Measurements from ENCODE around the gene CRELD2. TPM values are rescaled to one million over a fixed set of nuclear protein-coding genes. Genes with fewer than 3 reads are reported as not detected.

The CRELD2 gene
- total RNA-seq, 2 experiments from 2014 or later: 21.2 to 23.3 TPM

GRCh38 chr22:49946612-49947295 is 28.3 kb downstream of the CRELD2 start:
- peaks cover 50% of the 10 kb centered on the region for H3K4me1 ChIP-seq (ENCODE audit: insufficient read depth, low read length)
- DNase-seq (no peak), ATAC-seq (ENCODE audit: poor library complexity) (no peak)
- ChIA-PET POLR2A (interaction anchor here (1.3 to 2.3 kb wide), 3 partner anchors 10 to 15 kb away, joined by 4 to 10 read pairs (median 7); no protein-coding TSS in a partner anchor), CTCF (no interaction called here)
- H3K36me3 Mint-ChIP-seq (ENCODE audit: low read depth): no peaks in the 10 kb centered on the region
- no peaks in the 10 kb centered on the region for H3K27me3 ChIP-seq (ENCODE audit: control insufficient read depth in 1 of 2, insufficient read depth in 2 of 2, low read length in 2 of 2)
- H3K27ac ChIP-seq (ENCODE audit: low read depth in 1 of 2, low read length in 2 of 2): peak overlapping the region in 1 of 2 donors; percentile 55
- H3K36me3 ChIP-seq (ENCODE audit: insufficient read depth, low read length): no peaks in the 10 kb centered on the region
- H3K4me3 ChIP-seq (ENCODE audit: low read length): no peak overlapping the region
- peaks cover 0 to 16% of the 10 kb centered on the region in 2 experiments for H3K9me3 ChIP-seq (ENCODE audit: control insufficient read depth in 1 of 2, insufficient read depth in 1 of 2, low read length in 2 of 2)
- no peaks in the 10 kb centered on the region for H3K9me3 Mint-ChIP-seq
- no peaks in the 10 kb centered on the region for H3K27me3 Mint-ChIP-seq
- intact Hi-C loops (cut with DNase I, micrococcal nuclease): no loop called here
- peaks cover 6% of the 10 kb centered on the region for H3K4me1 Mint-ChIP-seq (ENCODE audit: low read depth)
- peak overlapping the region; percentile 91 for H3K27ac Mint-ChIP-seq
- no peak overlapping the region for H3K4me3 Mint-ChIP-seq
- no peak for TF ChIP-seq CTCF (IDR thresholded peaks at IDR 0.05)

DNA sequence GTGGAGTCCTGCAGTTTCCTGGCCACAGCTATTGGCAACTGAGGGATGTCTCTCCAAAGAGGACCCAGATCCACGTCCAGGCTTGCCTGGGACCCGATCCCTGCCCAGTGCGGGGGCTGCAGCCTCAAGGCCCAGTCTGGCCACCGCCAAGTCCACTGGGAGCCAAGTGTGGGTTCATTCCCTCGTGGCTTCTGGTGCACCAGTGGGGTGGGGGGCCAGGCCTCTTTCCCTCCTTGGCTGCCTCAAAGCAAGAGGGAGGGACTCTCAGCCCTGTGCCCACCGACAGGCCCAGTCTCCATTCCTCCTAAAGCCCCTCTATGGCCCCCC is 28.8 kb downstream of the CRELD2 start:
- no peak overlapping the region for H3K4me3 ChIP-seq (ENCODE audit: low read length)
- ChIA-PET CTCF (no interaction called here), POLR2A (interaction anchor here (2.2 to 2.3 kb wide), 2 partner anchors 11 to 15 kb away, joined by 7 to 10 read pairs; no protein-coding TSS in a partner anchor)

GRCh38 chr22:49948116-49948957 is 29.9 kb downstream of the CRELD2 start:
- H3K4me3 Mint-ChIP-seq: no peak overlapping the region
- ATAC-seq (ENCODE audit: poor library complexity): no peak
- TF ChIP-seq CTCF (IDR thresholded peaks at IDR 0.05): no peak
- no peak overlapping the region for H3K27ac Mint-ChIP-seq
- DNase-seq: no peak
- Histone ChIP-seq H3K9me3 (ENCODE audit: control insufficient read depth in 1 of 2, insufficient read depth in 1 of 2, low read length in 2 of 2) (peaks cover 0 to 16% of the 10 kb centered on the region in 2 experiments), H3K4me3 (ENCODE audit: low read length) (no peak overlapping the region), H3K27ac (ENCODE audit: low read depth in 1 of 2, low read length in 2 of 2) (no peak overlapping the region), H3K27me3 (ENCODE audit: control insufficient read depth in 1 of 2, insufficient read depth in 2 of 2, low read length in 2 of 2) (no peaks in the 10 kb centered on the region), H3K36me3 (ENCODE audit: insufficient read depth, low read length) (no peaks in the 10 kb centered on the region), H3K4me1 (ENCODE audit: insufficient read depth, low read length) (peaks cover 40% of the 10 kb centered on the region)
- no peaks in the 10 kb centered on the region for H3K27me3 Mint-ChIP-seq
- intact Hi-C loops (cut with DNase I, micrococcal nuclease): no loop called here
- no peaks in the 10 kb centered on the region for H3K36me3 Mint-ChIP-seq (ENCODE audit: low read depth)
- ChIA-PET POLR2A (interaction anchor here (2.2 to 2.3 kb wide), 2 partner anchors 12 to 14 kb away, joined by 7 to 10 read pairs; no protein-coding TSS in a partner anchor), CTCF (no interaction called here)
- peaks cover 6% of the 10 kb centered on the region for H3K4me1 Mint-ChIP-seq (ENCODE audit: low read depth)
- no peaks in the 10 kb centered on the region for H3K9me3 Mint-ChIP-seq

More for the DNA sequence above, 28.8 kb downstream of the CRELD2 start:
- no peaks in the 10 kb centered on the region for H3K36me3 Mint-ChIP-seq (ENCODE audit: low read depth)
- Histone ChIP-seq H3K27ac (ENCODE audit: low read depth in 1 of 2, low read length in 2 of 2) (peak overlapping the region in 1 of 2 donors; percentile 13), H3K36me3 (ENCODE audit: insufficient read depth, low read length) (no peaks in the 10 kb centered on the region), H3K9me3 (ENCODE audit: control insufficient read depth in 1 of 2, insufficient read depth in 1 of 2, low read length in 2 of 2) (peaks cover 0 to 16% of the 10 kb centered on the region in 2 experiments), H3K4me1 (ENCODE audit: insufficient read depth, low read length) (peaks cover 45% of the 10 kb centered on the region), H3K27me3 (ENCODE audit: control insufficient read depth in 1 of 2, insufficient read depth in 2 of 2, low read length in 2 of 2) (no peaks in the 10 kb centered on the region)
- intact Hi-C loops (cut with DNase I, micrococcal nuclease): no loop called here
- ATAC-seq (ENCODE audit: poor library complexity) (no peak), DNase-seq (no peak)
- H3K4me3 Mint-ChIP-seq: no peak overlapping the region
- no peak for TF ChIP-seq CTCF (IDR thresholded peaks at IDR 0.05)
- H3K4me1 Mint-ChIP-seq (ENCODE audit: low read depth): peaks cover 6% of the 10 kb centered on the region
- no peaks in the 10 kb centered on the region for H3K9me3 Mint-ChIP-seq
- H3K27ac Mint-ChIP-seq: no peak overlapping the region
- no peaks in the 10 kb centered on the region for H3K27me3 Mint-ChIP-seq

Data from CD4-positive, alpha-beta T cell (primary cell).